ENCODE data around the gene USP49.

GRCh38 chr6:41743406-41744235 is 151.6 kb downstream of the USP49 start:
- no peak for TF ChIP-seq POLR2A (IDR thresholded peaks at IDR 0.05; ENCODE audit: low read depth, low read length)
- TF ChIP-seq POLR2AphosphoS5 (IDR thresholded peaks at IDR 0.05; ENCODE audit: low read depth, low read length), result no peak
- no peak for TF ChIP-seq SPI1 (IDR thresholded peaks at IDR 0.05; ENCODE audit: low read depth, low read length)
- no peak for TF ChIP-seq TAF1 (IDR thresholded peaks at IDR 0.05; ENCODE audit: low read depth, low read length)
- TF ChIP-seq POU2F2 (IDR thresholded peaks at IDR 0.05; ENCODE audit: low read depth, low read length), result no peak

Measured in GM12891 (cell line).